ENCODE measurements around the gene RAB24.
A peak's percentile ranks its signal among the peaks of the same experiment; 100 is the strongest.

Gene RAB24

DNA sequence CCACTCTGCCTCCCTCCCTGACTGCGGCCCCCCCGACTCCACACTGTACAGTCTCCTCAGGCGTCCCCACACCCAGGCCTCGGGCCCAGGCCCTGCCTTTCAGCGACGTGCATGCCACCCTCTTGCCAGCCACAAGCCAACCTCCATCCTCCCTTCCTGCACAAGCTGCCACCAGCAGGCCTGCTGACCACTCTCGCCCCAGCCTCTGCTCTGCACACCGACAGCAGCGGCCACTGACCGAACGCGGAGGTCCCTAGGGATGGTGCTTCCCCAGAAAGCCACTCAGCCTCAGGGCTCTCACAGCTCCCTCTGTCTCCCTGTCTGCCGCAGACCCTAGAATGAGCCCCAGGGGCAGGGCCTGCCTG is 29.4 kb upstream of the RAB24 start:
- DNase-seq, result no peak

- DNase-seq, result no peak
Measured at GRCh38 chr5:177332031-177332895, 28.7 kb upstream of the RAB24 start.

DNA sequence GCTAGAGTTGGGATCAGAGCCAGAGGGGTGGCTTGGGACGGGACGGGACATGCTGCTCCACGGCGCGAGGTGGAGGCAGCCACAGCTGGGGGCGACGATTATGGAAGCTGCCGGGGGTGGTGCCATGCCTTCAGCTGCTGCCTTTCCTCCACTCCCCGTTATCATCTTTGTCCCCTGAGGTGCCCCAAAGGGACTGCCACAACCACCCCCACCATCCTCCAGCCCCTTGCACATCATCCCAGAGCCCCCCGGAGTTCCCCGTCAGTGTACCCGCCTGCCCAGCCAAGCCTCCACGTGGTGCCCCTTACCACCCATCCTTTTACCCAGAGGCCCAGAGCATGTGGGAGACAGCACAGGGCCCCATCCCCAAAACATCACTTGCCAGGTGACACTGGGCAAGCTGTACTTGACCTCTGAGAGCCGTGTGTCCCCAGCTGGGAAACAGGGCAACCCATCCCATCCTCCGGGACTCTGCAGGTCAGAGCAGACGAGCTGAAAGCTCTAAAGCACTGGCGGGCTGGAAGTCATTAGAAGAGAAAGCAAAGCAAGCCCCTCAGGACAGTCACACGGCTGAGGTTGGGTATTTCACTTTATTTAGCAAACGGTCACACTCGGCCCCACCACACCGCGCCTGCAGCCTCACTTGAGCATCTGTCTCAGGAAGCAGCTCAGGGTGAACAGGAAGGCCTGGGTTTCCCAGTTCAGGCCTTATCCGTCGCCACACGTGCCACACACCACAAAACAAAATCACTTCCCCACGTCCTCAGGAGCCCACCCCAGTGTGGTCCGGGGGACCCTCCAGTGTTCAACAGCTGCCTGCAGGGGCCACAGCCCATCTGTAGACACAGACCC is 27.7 kb upstream of the RAB24 start:
- no peak for DNase-seq

DNA sequence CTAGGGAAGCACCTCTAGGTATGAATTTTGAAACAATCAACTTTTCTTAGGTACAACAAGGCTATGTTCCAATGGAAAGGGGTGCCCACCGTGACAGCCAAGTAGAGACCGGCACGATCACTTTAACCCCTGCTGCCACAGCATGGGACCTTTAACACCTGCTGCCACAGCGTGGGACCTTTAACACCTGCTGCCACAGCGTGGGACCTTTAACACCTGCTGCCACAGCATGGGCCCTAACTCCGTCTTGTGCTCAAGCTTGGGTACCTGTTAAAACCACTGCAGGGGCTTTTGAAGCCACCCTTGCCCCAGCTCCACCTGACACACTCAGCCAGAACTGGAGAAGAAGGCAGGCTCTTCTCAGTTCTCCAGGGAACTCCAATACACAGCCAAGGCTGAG is 26.4 kb upstream of the RAB24 start:
- DNase-seq, result no peak

GRCh38 chr5:177328545-177329231 is 25.2 kb upstream of the RAB24 start:
- DNase-seq, result no peak

GRCh38 chr5:177327539-177328522 is 24.3 kb upstream of the RAB24 start:
- DNase-seq, result no peak

DNA sequence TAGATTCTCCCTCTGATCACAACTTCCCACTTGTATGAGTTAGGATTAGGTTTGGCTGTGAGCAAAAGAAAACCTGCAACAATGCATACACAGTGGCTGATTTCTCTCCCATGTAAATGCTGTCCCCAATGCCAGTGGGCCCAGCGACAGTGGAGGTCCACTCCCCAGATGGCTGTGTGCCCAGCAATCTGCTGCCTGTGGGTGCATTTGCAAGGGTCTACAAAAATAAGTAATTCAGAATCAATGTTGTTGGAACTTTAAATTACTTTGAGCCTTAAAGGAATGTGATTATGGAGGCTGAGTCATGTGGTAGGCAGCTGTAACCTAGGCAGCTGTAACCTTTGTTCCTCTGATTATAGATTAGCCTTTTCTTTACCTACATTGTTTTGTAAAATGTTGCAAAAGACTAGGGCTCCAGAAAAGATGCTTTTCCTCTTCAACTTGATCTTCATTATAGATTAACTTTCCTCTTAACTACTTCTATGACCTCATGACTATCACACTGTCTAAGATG is 22.4 kb upstream of the RAB24 start:
- no peak for DNase-seq

- DNase-seq, result no peak
Measured at GRCh38 chr5:177320879-177321278, 17.4 kb upstream of the RAB24 start.

- DNase-seq, result no peak
Measured at GRCh38 chr5:177319913-177320588, 16.5 kb upstream of the RAB24 start.

DNA sequence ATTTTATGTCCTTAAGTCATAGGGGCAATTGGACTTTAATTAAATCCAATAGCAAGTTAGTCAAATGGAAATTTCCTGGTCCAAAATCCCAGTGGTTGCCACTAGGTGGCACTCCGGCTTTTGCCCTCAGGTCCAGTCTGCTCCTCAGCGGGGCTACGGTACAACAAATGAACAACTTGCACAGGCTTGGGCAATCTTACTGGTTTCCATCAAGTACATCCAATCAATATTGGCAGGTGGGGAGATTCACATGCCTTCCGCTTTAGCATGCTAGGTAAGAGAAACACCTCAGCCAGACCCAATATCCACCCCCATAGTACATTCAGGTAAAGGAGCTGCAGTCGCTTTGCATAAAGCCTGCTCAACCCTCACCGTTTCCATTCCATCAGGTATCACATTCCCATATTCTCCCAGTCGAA is 14.4 kb upstream of the RAB24 start:
- peak; percentile 44 for DNase-seq

- no peak for DNase-seq
Measured at GRCh38 chr5:177316005-177316404, 12.5 kb upstream of the RAB24 start.

- DNase-seq, result no peak
Measured at GRCh38 chr5:177315411-177315810, 11.9 kb upstream of the RAB24 start.

- DNase-seq, result no peak
Measured at GRCh38 chr5:177314376-177315342, 11.1 kb upstream of the RAB24 start.

DNA sequence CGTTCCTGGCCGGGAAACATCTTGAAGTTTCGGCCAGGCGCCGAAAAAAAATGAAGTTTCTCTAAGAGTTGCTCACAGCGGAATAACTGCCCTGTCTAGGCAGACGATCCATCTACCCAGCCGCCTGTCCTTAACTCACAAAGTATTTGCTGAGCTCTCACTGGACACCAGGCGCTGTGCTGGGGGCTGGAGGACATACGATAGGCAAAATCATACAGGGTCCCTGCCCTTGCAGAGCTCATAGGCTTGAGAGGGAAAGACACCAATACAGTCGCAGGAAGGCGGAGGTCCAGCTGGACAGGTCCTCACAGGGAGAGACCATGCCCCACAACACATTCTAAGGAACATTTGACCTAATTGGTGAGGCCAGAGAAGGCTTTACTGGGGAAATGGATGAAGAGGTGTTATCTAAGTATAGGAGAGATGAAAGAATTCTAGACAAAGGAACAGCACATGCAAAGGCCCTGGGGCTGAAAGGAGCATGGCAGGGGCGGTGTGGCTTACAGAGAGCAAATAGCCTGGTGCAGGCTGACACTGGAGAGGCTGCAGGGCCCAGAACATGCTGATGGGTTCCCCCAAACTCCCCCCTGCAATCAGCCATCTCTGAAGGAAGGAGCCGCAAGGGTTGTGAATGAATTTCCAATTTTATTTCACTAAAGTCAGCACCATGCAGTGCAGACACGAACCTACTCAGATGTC is 10.2 kb upstream of the RAB24 start:
- no peak for DNase-seq

GRCh38 chr5:177312649-177313181 is 9.2 kb upstream of the RAB24 start:
- no peak for DNase-seq

DNA sequence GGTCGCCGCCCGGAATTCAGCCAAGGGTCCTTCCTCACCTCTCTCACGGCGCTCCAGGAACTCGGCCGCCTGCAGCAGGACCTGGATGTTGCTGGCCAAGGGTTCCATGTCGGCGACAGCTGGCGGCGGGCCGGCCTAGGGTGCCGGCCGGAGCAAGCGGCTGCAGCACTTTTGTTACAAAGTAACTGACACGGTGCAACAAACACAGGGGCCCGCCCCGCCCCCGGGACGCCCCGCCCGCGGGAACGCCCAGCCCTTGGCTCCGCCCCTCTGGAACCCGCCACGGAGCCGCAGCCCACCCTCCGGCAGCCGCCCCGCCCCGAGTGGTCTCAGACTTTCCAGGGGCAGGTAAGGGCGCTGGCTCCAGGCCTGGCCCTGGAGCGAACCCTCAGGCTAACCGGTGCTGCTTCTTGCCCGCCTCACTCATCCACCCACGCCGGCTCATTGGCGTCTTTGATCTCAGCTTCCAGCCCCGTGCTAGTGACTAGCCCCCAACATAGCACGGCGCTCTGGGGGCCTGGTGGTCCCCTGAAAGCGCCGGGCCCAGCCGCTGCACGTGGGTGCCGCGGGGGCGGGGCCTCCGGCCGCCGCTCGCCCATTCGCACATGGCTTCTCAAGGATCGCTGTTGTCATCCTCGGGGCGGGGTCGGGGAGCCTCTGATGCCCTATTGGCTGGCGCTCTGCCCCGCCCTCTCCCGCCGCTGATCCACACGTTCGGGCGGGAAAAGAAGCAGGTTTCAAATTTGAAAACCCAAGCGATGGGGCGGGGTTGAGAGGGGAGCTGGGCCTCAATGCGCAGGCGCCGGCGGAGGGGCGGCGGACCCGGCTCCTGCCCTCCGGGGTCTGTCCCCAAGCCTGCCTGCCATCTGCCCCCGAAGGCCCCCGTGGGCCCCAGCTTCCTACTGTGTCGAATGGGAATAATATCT is 8.5 kb upstream of the RAB24 start, which contains the start of gene MXD3:
Gene MXD3, minus strand, starts transcription at position 176 of the 926 bp plus-strand sequence. Its CDS starts 68 bp downstream, at position 108.
- DNase-seq, result peak; percentile 92

GRCh38 chr5:177311392-177311722 is 7.8 kb upstream of the RAB24 start:
- DNase-seq, result no peak
